Measurements from ENCODE around the gene HOOK2. TPM values are rescaled to one million over a fixed set of nuclear protein-coding genes. Genes with fewer than 3 reads are reported as not detected.

Gene HOOK2
- total and polyA plus RNA-seq, 5 donors: 9.3 to 22.9 (median 17.2) TPM

GRCh38 chr19:12779162-12779993, 4.0 kb upstream of the HOOK2 start:
- intact Hi-C loops (cut with DNase I): loop anchor here in 1 of 4 donors (2.0 kb wide), 1 partner anchor 15 kb away; no protein-coding TSS in a partner anchor
- Histone ChIP-seq H3K4me1 (ENCODE audit: control insufficient read depth, insufficient read depth, low read length) (peaks cover 8% of the 10 kb centered on the region), H3K27ac (ENCODE audit: low read length) (peak overlapping the region; percentile 65), H3K27me3 (ENCODE audit: control insufficient read depth, insufficient read depth) (no peaks in the 10 kb centered on the region), H3K9me3 (ENCODE audit: control insufficient read depth, low read length) (no peaks in the 10 kb centered on the region), H3K4me3 (ENCODE audit: low read length) (no peak overlapping the region)
- ATAC-seq: peak; percentile 31 to 41
- WGBS: 44% methylated on average over 15 of the region's 15 CpGs
- peak; percentile 89 to 90 (median 89) for DNase-seq

- no peaks in the 10 kb centered on the region for H3K9me3 ChIP-seq (ENCODE audit: control insufficient read depth, low read length)
- DNase-seq (no peak), ATAC-seq (no peak)
- H3K27me3 ChIP-seq (ENCODE audit: control insufficient read depth, insufficient read depth): no peaks in the 10 kb centered on the region
- H3K4me1 ChIP-seq (ENCODE audit: control insufficient read depth, insufficient read depth, low read length): peaks cover 6% of the 10 kb centered on the region
- intact Hi-C loops (cut with DNase I): loop anchor here in 1 of 4 donors (2.0 kb wide), 1 partner anchor 16 kb away; no protein-coding TSS in a partner anchor
- WGBS: 33% methylated on average over 6 of the region's 6 CpGs
- H3K27ac ChIP-seq (ENCODE audit: low read length): peak overlapping the region; percentile 65
- peak overlapping the region; percentile 59 for H3K4me3 ChIP-seq (ENCODE audit: low read length)
Measured at GRCh38 chr19:12778905-12779161, 3.5 kb upstream of the HOOK2 start.

GRCh38 chr19:12778017-12778904, 2.9 kb upstream of the HOOK2 start:
- peak overlapping the region; percentile 65 for H3K27ac ChIP-seq (ENCODE audit: low read length)
- intact Hi-C loops (cut with DNase I): loop anchor here in 1 of 4 donors (2.0 kb wide), 1 partner anchor 17 kb away; no protein-coding TSS in a partner anchor
- H3K27me3 ChIP-seq (ENCODE audit: control insufficient read depth, insufficient read depth): no peaks in the 10 kb centered on the region
- H3K9me3 ChIP-seq (ENCODE audit: control insufficient read depth, low read length): no peaks in the 10 kb centered on the region
- DNase-seq: peak; percentile 85 to 92 (median 90)
- H3K4me3 ChIP-seq (ENCODE audit: low read length): peak overlapping the region; percentile 59
- ATAC-seq: peak; percentile 42 to 58
- peaks cover 6% of the 10 kb centered on the region for H3K4me1 ChIP-seq (ENCODE audit: control insufficient read depth, insufficient read depth, low read length)
- WGBS: 2% methylated on average over 44 of the region's 44 CpGs

- H3K27ac ChIP-seq (ENCODE audit: low read length): peak overlapping the region; percentile 65
- H3K9me3 ChIP-seq (ENCODE audit: control insufficient read depth, low read length): no peaks in the 10 kb centered on the region
- ATAC-seq: peak; percentile 55 to 58
- DNase-seq: peak; percentile 86 to 94 (median 93)
- H3K4me3 ChIP-seq (ENCODE audit: low read length): peak overlapping the region; percentile 59
- no peaks in the 10 kb centered on the region for H3K27me3 ChIP-seq (ENCODE audit: control insufficient read depth, insufficient read depth)
- intact Hi-C loops (cut with DNase I): loop anchor here in 2 of 4 donors (2.0 kb wide), 2 partner anchors 17 to 19 kb away; no protein-coding TSS in a partner anchor
- H3K4me1 ChIP-seq (ENCODE audit: control insufficient read depth, insufficient read depth, low read length): peaks cover 6% of the 10 kb centered on the region
- WGBS: 11% methylated on average over 43 of the region's 43 CpGs
Measured at GRCh38 chr19:12777217-12778016, 2.1 kb upstream of the HOOK2 start.

- Histone ChIP-seq H3K27me3 (ENCODE audit: control insufficient read depth, insufficient read depth) (no peaks in the 10 kb centered on the region), H3K27ac (ENCODE audit: low read length) (no peak overlapping the region), H3K9me3 (ENCODE audit: control insufficient read depth, low read length) (no peaks in the 10 kb centered on the region), H3K4me1 (ENCODE audit: control insufficient read depth, insufficient read depth, low read length) (peaks cover 6% of the 10 kb centered on the region), H3K4me3 (ENCODE audit: low read length) (no peak overlapping the region)
- DNase-seq (no peak), ATAC-seq (no peak)
- 83% methylated on average over 2 of the region's 2 CpGs for WGBS
- intact Hi-C loops (cut with DNase I): no loop called here
Measured at GRCh38 chr19:12773571-12773970, 1.8 kb downstream of the HOOK2 start.

- Histone ChIP-seq H3K27ac (ENCODE audit: low read length) (no peak overlapping the region), H3K27me3 (ENCODE audit: control insufficient read depth, insufficient read depth) (no peaks in the 10 kb centered on the region), H3K4me1 (ENCODE audit: control insufficient read depth, insufficient read depth, low read length) (peaks cover 5% of the 10 kb centered on the region), H3K9me3 (ENCODE audit: control insufficient read depth, low read length) (no peaks in the 10 kb centered on the region), H3K4me3 (ENCODE audit: low read length) (no peak overlapping the region)
- intact Hi-C loops (cut with DNase I): no loop called here
- ATAC-seq (peak in 1 of 2 donors; percentile 11), DNase-seq (peak in 2 of 3 donors; percentile 45 to 53)
- WGBS: 61% methylated on average over 4 of the region's 4 CpGs
Measured at GRCh38 chr19:12772323-12772722, 3.0 kb downstream of the HOOK2 start.

- no peak for DNase-seq
- Histone ChIP-seq H3K27me3 (ENCODE audit: control insufficient read depth, insufficient read depth) (no peaks in the 10 kb centered on the region), H3K4me1 (ENCODE audit: control insufficient read depth, insufficient read depth, low read length) (peaks cover 5% of the 10 kb centered on the region), H3K9me3 (ENCODE audit: control insufficient read depth, low read length) (no peaks in the 10 kb centered on the region), H3K27ac (ENCODE audit: low read length) (no peak overlapping the region), H3K4me3 (ENCODE audit: low read length) (no peak overlapping the region)
- intact Hi-C loops (cut with DNase I): no loop called here
- WGBS: 94% methylated on average over 13 of the region's 13 CpGs
- no peak for ATAC-seq
Measured at GRCh38 chr19:12770922-12771321, 4.4 kb downstream of the HOOK2 start.

- no peak overlapping the region for H3K27ac ChIP-seq (ENCODE audit: low read length)
Measured at GRCh38 chr19:12769689-12770088, 5.7 kb downstream of the HOOK2 start.

GRCh38 chr19:12767666-12768065, 7.7 kb downstream of the HOOK2 start:
- DNase-seq (no peak), ATAC-seq (no peak)
- Histone ChIP-seq H3K27me3 (ENCODE audit: control insufficient read depth, insufficient read depth) (no peaks in the 10 kb centered on the region), H3K27ac (ENCODE audit: low read length) (no peak overlapping the region), H3K9me3 (ENCODE audit: control insufficient read depth, low read length) (no peaks in the 10 kb centered on the region), H3K4me3 (ENCODE audit: low read length) (no peak overlapping the region), H3K4me1 (ENCODE audit: control insufficient read depth, insufficient read depth, low read length) (no peaks in the 10 kb centered on the region)
- intact Hi-C loops (cut with DNase I): loop anchor here in 3 of 4 donors (2.0 to 5.0 kb wide), 3 partner anchors 35 to 80 kb away; partner anchors contain the start of genes PRDX2 (in 3 of the 3) and THSD8 (in 3 of the 3)
- WGBS: 94% methylated on average over 15 of the region's 15 CpGs

More at GRCh38 chr19:12769689-12770088, 5.7 kb downstream of the HOOK2 start:
- Histone ChIP-seq H3K27me3 (ENCODE audit: control insufficient read depth, insufficient read depth) (no peaks in the 10 kb centered on the region), H3K9me3 (ENCODE audit: control insufficient read depth, low read length) (no peaks in the 10 kb centered on the region), H3K4me1 (ENCODE audit: control insufficient read depth, insufficient read depth, low read length) (no peaks in the 10 kb centered on the region), H3K4me3 (ENCODE audit: low read length) (no peak overlapping the region)
- ATAC-seq (no peak), DNase-seq (no peak)
- intact Hi-C loops (cut with DNase I): loop anchor here in 3 of 4 donors (5.0 kb wide), 2 partner anchors 33 to 78 kb away; partner anchors contain the start of genes PRDX2 (in 3 of the 3) and THSD8 (in 3 of the 3)
- WGBS: 58% methylated on average over 37 of the region's 37 CpGs

- Histone ChIP-seq H3K27me3 (ENCODE audit: control insufficient read depth, insufficient read depth) (no peaks in the 10 kb centered on the region), H3K4me1 (ENCODE audit: control insufficient read depth, insufficient read depth, low read length) (no peaks in the 10 kb centered on the region), H3K9me3 (ENCODE audit: control insufficient read depth, low read length) (no peaks in the 10 kb centered on the region), H3K4me3 (ENCODE audit: low read length) (no peak overlapping the region), H3K27ac (ENCODE audit: low read length) (no peak overlapping the region)
- intact Hi-C loops (cut with DNase I): loop anchor here in 3 of 4 donors (2.0 to 5.0 kb wide), 3 partner anchors 35 to 80 kb away; partner anchors contain the start of genes PRDX2 (in 3 of the 3) and THSD8 (in 3 of the 3)
- ATAC-seq: no peak
- no peak for DNase-seq
- WGBS: 92% methylated on average over 11 of the region's 11 CpGs
Measured at GRCh38 chr19:12767150-12767549, 8.2 kb downstream of the HOOK2 start.
